Upper lobe of left lung (tissue), 4 donors: ENCODE data around the gene PDE11A.

Source experiments
- POLR2A ChIP-seq, 4 donors: fragments of 450-650 bp; IDR thresholded peaks; one replicate each; pipeline ENCODE4 v1.5.1; 2016 to 2017; ENCODE audit warnings: antibody characterized with exemption in 4 of 4, mild to moderate bottlenecking in 2 of 4
- POLR2AphosphoS5 ChIP-seq, 2 donors: sonication (generic); formaldehyde crosslinking; IDR thresholded peaks; one replicate each; pipeline ENCODE4 v1.5.1; 2017; ENCODE audit warnings: antibody characterized with exemption in 2 of 2
- TF ChIP-seq, protein P1 (sequence below), 6 experiments: fragments of 450-650 bp in 4 of 6; fragments of 200-600 bp in 2 of 6; sonication (generic) in 2 of 6; IDR thresholded peaks; one replicate each; pipeline ENCODE4 v1.5.1; 2016 to 2019; ENCODE audit warnings: antibody characterized with exemption in 6 of 6

DNA sequence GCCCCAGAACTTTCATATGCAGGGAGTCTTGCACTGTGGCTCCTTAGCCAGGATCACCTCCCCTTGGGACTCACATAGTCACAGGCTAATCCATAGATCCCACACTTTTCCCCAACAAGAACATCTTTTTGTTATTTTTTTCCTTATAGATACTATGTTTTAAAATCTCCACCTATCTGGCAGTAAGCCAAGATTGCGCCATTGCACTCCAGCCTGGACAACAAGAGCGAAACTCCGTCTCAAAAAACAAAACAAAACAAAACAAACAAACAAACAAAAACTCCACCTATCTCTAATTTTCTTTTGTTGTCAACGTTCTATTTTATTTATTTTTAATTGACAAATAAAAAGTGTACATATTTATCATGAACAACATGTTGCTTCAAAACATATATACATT, 141.7 kb downstream of the PDE11A start:
- TF ChIP-seq POLR2AphosphoS5 (IDR thresholded peaks at IDR 0.05): no peak
- TF ChIP-seq, protein P1, sequence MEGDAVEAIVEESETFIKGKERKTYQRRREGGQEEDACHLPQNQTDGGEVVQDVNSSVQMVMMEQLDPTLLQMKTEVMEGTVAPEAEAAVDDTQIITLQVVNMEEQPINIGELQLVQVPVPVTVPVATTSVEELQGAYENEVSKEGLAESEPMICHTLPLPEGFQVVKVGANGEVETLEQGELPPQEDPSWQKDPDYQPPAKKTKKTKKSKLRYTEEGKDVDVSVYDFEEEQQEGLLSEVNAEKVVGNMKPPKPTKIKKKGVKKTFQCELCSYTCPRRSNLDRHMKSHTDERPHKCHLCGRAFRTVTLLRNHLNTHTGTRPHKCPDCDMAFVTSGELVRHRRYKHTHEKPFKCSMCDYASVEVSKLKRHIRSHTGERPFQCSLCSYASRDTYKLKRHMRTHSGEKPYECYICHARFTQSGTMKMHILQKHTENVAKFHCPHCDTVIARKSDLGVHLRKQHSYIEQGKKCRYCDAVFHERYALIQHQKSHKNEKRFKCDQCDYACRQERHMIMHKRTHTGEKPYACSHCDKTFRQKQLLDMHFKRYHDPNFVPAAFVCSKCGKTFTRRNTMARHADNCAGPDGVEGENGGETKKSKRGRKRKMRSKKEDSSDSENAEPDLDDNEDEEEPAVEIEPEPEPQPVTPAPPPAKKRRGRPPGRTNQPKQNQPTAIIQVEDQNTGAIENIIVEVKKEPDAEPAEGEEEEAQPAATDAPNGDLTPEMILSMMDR (IDR thresholded peaks at IDR 0.05): no peak
- TF ChIP-seq POLR2A (IDR thresholded peaks at IDR 0.05): no peak
